Activated CD4-positive, alpha-beta T cell treated with anti-CD3 and anti-CD28 coated beads, Interleukin-2, amount 10 ng/mL, durations not matched to agents 7 days and 5 days (primary cell): ENCODE measurements around the gene HECTD2. TPM values are rescaled to one million over a fixed set of nuclear protein-coding genes. Genes with fewer than 3 reads are reported as not detected.
"Not testable (repeated sequence)": the region's sequence is repeated elsewhere in the genome, so short reads cannot be mapped to it uniquely, and the experiment has no call there.

ENCODE experiments used
- CTCF ChIA-PET: fragments of 350-600 bp; sonication (Branson Sonifier 250); formaldehyde crosslinking; loops from one replicate; lab custom pipeline; 2021; ENCODE audit warnings: antibody characterized with exemption; lab: Charles Lee
- POLR2A ChIA-PET: fragments of 350-600 bp; sonication (Branson Sonifier 250); formaldehyde crosslinking; loops from one replicate; lab custom pipeline; 2021; ENCODE audit warnings: antibody characterized with exemption; lab: Charles Lee
- DNase-seq: peaks from one replicate; pipeline ENCODE4 v3.0.0-alpha.2; 2020
- H3K27ac Mint-ChIP-seq: one replicate; pipeline ENCODE4 v1.8.0; 2021; ENCODE audit warnings: mild to moderate bottlenecking, moderate library complexity, mixed read lengths
- H3K27me3 Mint-ChIP-seq: one replicate; pipeline ENCODE4 v1.8.0; 2021; ENCODE audit warnings: mixed read lengths
- H3K36me3 Mint-ChIP-seq: one replicate; pipeline ENCODE4 v1.8.0; 2021; ENCODE audit warnings: low read depth, mixed read lengths
- H3K4me1 Mint-ChIP-seq: one replicate; pipeline ENCODE4 v1.8.0; 2021; ENCODE audit warnings: mixed read lengths
- H3K4me3 Mint-ChIP-seq: one replicate; pipeline ENCODE4 v1.8.0; 2021; ENCODE audit warnings: mild to moderate bottlenecking, moderate library complexity, mixed read lengths
- H3K9me3 Mint-ChIP-seq: one replicate; pipeline ENCODE4 v1.8.0; 2021; ENCODE audit warnings: mixed read lengths
- total RNA-seq, 2 experiments: library from RNA; stranded (reverse); gene quantifications; one replicate each; pipeline ENCODE4 v1.2.3, GENCODE V29; 2021

Gene HECTD2
- total RNA-seq, 2 experiments from 2014 or later, result 2.6 to 3.1 TPM

- no peak overlapping the region for H3K27ac Mint-ChIP-seq
- H3K36me3 Mint-ChIP-seq, result no peaks in the 10 kb centered on the region
- no peaks in the 10 kb centered on the region for H3K9me3 Mint-ChIP-seq
- H3K27me3 Mint-ChIP-seq, result no peaks in the 10 kb centered on the region
- no peak overlapping the region for H3K4me3 Mint-ChIP-seq
- CTCF ChIA-PET, result no interaction called here
- no peak for DNase-seq
- H3K4me1 Mint-ChIP-seq, result peaks cover 5% of the 10 kb centered on the region
- POLR2A ChIA-PET, result no interaction called here
Measured at GRCh38 chr10:91418416-91418815, 8.3 kb downstream of the HECTD2 start.

GRCh38 chr10:91420868-91421267 is 10.7 kb downstream of the HECTD2 start:
- H3K27me3 Mint-ChIP-seq, result no peaks in the 10 kb centered on the region
- CTCF ChIA-PET, result interaction anchor here (1.3 kb wide), 1 partner anchor 9 kb away, joined by 3 read pairs; no protein-coding TSS in a partner anchor
- H3K36me3 Mint-ChIP-seq, result no peaks in the 10 kb centered on the region
- no peak overlapping the region for H3K4me3 Mint-ChIP-seq
- POLR2A ChIA-PET, result no interaction called here
- H3K9me3 Mint-ChIP-seq, result no peaks in the 10 kb centered on the region
- peaks cover 9% of the 10 kb centered on the region for H3K4me1 Mint-ChIP-seq
- DNase-seq, result no peak
- H3K27ac Mint-ChIP-seq, result no peak overlapping the region

- POLR2A ChIA-PET, result no interaction called here
- H3K27ac Mint-ChIP-seq, result no peak overlapping the region
- no peak for DNase-seq
- H3K9me3 Mint-ChIP-seq, result no peaks in the 10 kb centered on the region
- H3K4me1 Mint-ChIP-seq, result peaks cover 9% of the 10 kb centered on the region
- no peak overlapping the region for H3K4me3 Mint-ChIP-seq
- H3K27me3 Mint-ChIP-seq, result no peaks in the 10 kb centered on the region
- H3K36me3 Mint-ChIP-seq, result no peaks in the 10 kb centered on the region
- CTCF ChIA-PET, result no interaction called here
Measured at GRCh38 chr10:91422915-91423314, 12.8 kb downstream of the HECTD2 start.

GRCh38 chr10:91424016-91424415 is 13.9 kb downstream of the HECTD2 start:
- Mint-ChIP-seq H3K4me1 (peaks cover 9% of the 10 kb centered on the region), H3K36me3 (no peaks in the 10 kb centered on the region), H3K9me3 (no peaks in the 10 kb centered on the region), H3K27me3 (no peaks in the 10 kb centered on the region), H3K27ac (no peak overlapping the region), H3K4me3 (no peak overlapping the region)
- POLR2A ChIA-PET, result no interaction called here
- CTCF ChIA-PET, result no interaction called here
- no peak for DNase-seq

- DNase-seq, result no peak
- no peaks in the 10 kb centered on the region for H3K9me3 Mint-ChIP-seq
- no peak overlapping the region for H3K4me3 Mint-ChIP-seq
- no peaks in the 10 kb centered on the region for H3K4me1 Mint-ChIP-seq
- ChIA-PET POLR2A (no interaction called here), CTCF (no interaction called here)
- no peak overlapping the region for H3K27ac Mint-ChIP-seq
- no peaks in the 10 kb centered on the region for H3K36me3 Mint-ChIP-seq
- H3K27me3 Mint-ChIP-seq, result no peaks in the 10 kb centered on the region
Measured at GRCh38 chr10:91432175-91432574, 22.0 kb downstream of the HECTD2 start.

- ChIA-PET POLR2A (no interaction called here), CTCF (no interaction called here)
- Mint-ChIP-seq H3K27ac (no peak overlapping the region), H3K27me3 (no peaks in the 10 kb centered on the region), H3K9me3 (peaks cover 1% of the 10 kb centered on the region), H3K36me3 (peaks cover 1% of the 10 kb centered on the region), H3K4me1 (no peaks in the 10 kb centered on the region), H3K4me3 (no peak overlapping the region)
- no peak for DNase-seq
Measured at GRCh38 chr10:91433620-91434019, 23.5 kb downstream of the HECTD2 start.

- no peak for DNase-seq
- H3K36me3 Mint-ChIP-seq, result peaks cover 2% of the 10 kb centered on the region
- CTCF ChIA-PET, result no interaction called here
- no peaks in the 10 kb centered on the region for H3K4me1 Mint-ChIP-seq
- peaks cover 5% of the 10 kb centered on the region for H3K9me3 Mint-ChIP-seq
- POLR2A ChIA-PET, result no interaction called here
- no peaks in the 10 kb centered on the region for H3K27me3 Mint-ChIP-seq
- no peak overlapping the region for H3K4me3 Mint-ChIP-seq
- no peak overlapping the region for H3K27ac Mint-ChIP-seq
Measured at GRCh38 chr10:91434041-91434440, 23.9 kb downstream of the HECTD2 start.

- Mint-ChIP-seq H3K4me1 (no peaks in the 10 kb centered on the region), H3K27me3 (no peaks in the 10 kb centered on the region), H3K27ac (no peak overlapping the region), H3K4me3 (no peak overlapping the region), H3K36me3 (peaks cover 2% of the 10 kb centered on the region), H3K9me3 (peaks cover 5% of the 10 kb centered on the region)
- POLR2A ChIA-PET, result no interaction called here
- CTCF ChIA-PET, result no interaction called here
- no peak for DNase-seq
Measured at GRCh38 chr10:91435241-91435640, 25.1 kb downstream of the HECTD2 start.

- H3K4me1 Mint-ChIP-seq, H3K27me3 Mint-ChIP-seq, POLR2A ChIA-PET, DNase-seq, H3K4me3 Mint-ChIP-seq, H3K36me3 Mint-ChIP-seq, H3K27ac Mint-ChIP-seq, CTCF ChIA-PET, H3K9me3 Mint-ChIP-seq: not testable (repeated sequence)
Measured at GRCh38 chr10:91438228-91438627, 28.1 kb downstream of the HECTD2 start.

GRCh38 chr10:91444211-91445182 is 34.4 kb downstream of the HECTD2 start:
- POLR2A ChIA-PET, result no interaction called here
- H3K27ac Mint-ChIP-seq, result no peak overlapping the region
- peaks cover 6% of the 10 kb centered on the region for H3K9me3 Mint-ChIP-seq
- peaks cover 2% of the 10 kb centered on the region for H3K36me3 Mint-ChIP-seq
- no peaks in the 10 kb centered on the region for H3K4me1 Mint-ChIP-seq
- CTCF ChIA-PET, result no interaction called here
- H3K27me3 Mint-ChIP-seq, result no peaks in the 10 kb centered on the region
- no peak for DNase-seq
- H3K4me3 Mint-ChIP-seq, result no peak overlapping the region

GRCh38 chr10:91452063-91452462 is 41.9 kb downstream of the HECTD2 start:
- Mint-ChIP-seq H3K36me3 (no peaks in the 10 kb centered on the region), H3K27ac (no peak overlapping the region), H3K4me1 (no peaks in the 10 kb centered on the region), H3K27me3 (peaks cover 2% of the 10 kb centered on the region), H3K4me3 (no peak overlapping the region), H3K9me3 (peaks cover 28% of the 10 kb centered on the region)
- POLR2A ChIA-PET, result no interaction called here
- DNase-seq, result no peak
- CTCF ChIA-PET, result no interaction called here

GRCh38 chr10:91453535-91453934 is 43.4 kb downstream of the HECTD2 start:
- H3K4me1 Mint-ChIP-seq, result no peaks in the 10 kb centered on the region
- CTCF ChIA-PET, result no interaction called here

GRCh38 chr10:91455135-91455534 is 45.0 kb downstream of the HECTD2 start:
- DNase-seq, result not testable (repeated sequence)

More at GRCh38 chr10:91453535-91453934, 43.4 kb downstream of the HECTD2 start:
- Mint-ChIP-seq H3K27me3 (peaks cover 2% of the 10 kb centered on the region), H3K27ac (no peak overlapping the region), H3K9me3 (peaks cover 28% of the 10 kb centered on the region), H3K4me3 (no peak overlapping the region), H3K36me3 (no peaks in the 10 kb centered on the region)
- POLR2A ChIA-PET, result no interaction called here
- DNase-seq, result no peak

More at GRCh38 chr10:91455135-91455534, 45.0 kb downstream of the HECTD2 start:
- CTCF ChIA-PET, H3K27ac Mint-ChIP-seq, H3K27me3 Mint-ChIP-seq, H3K4me3 Mint-ChIP-seq, H3K4me1 Mint-ChIP-seq, H3K36me3 Mint-ChIP-seq, POLR2A ChIA-PET: not testable (repeated sequence)
- H3K9me3 Mint-ChIP-seq, result peaks cover 18% of the 10 kb centered on the region
